GM10266 (cell line): ENCODE results near the gene DAB1.

Experiments
- DNase-seq: peaks from one replicate; pipeline ENCODE4 v3.0.0; 2012; ENCODE audit errors: extremely low spot score
- CTCF ChIP-seq: IDR thresholded peaks from 2 replicates; pipeline ENCODE4 v1.5.1; 2012; ENCODE audit warnings: mild to moderate bottlenecking, low read depth; ENCODE audit not compliant: control insufficient read depth, insufficient read depth; ENCODE audit errors: missing control alignments

The DAB1 gene

GRCh38 chr1:57258557-57259325 is 165.1 kb downstream of the DAB1 start:
- no peak for TF ChIP-seq CTCF
- no peak for DNase-seq

GRCh38 chr1:57255945-57256344 is 167.9 kb downstream of the DAB1 start:
- no peak for TF ChIP-seq CTCF
- no peak for DNase-seq

GRCh38 chr1:57254022-57254421 is 169.8 kb downstream of the DAB1 start:
- TF ChIP-seq CTCF, result no peak

GRCh38 chr1:57252597-57253294 is 171.1 kb downstream of the DAB1 start:
- DNase-seq, result no peak
- no peak for TF ChIP-seq CTCF

More at GRCh38 chr1:57254022-57254421, 169.8 kb downstream of the DAB1 start:
- DNase-seq, result no peak

- no peak for DNase-seq
- TF ChIP-seq CTCF, result no peak
These were observed 173.8 kb downstream of the DAB1 start for GRCh38 chr1:57250021-57250420.

- DNase-seq, result no peak
These were observed 174.3 kb downstream of the DAB1 start for GRCh38 chr1:57249511-57249910.

More at GRCh38 chr1:57249511-57249910, 174.3 kb downstream of the DAB1 start:
- TF ChIP-seq CTCF, result no peak
